ENCODE data around the gene NSUN5. TPM values are rescaled to one million over a fixed set of nuclear protein-coding genes. Genes with fewer than 3 reads are reported as not detected.
"Not testable (repeated sequence)": the region's sequence is repeated elsewhere in the genome, so short reads cannot be mapped to it uniquely, and the experiment has no call there.

The NSUN5 gene
- total and polyA plus RNA-seq, 2 donors (not counting 3 experiments of a cell fraction or from before 2014, with no cell fraction given): 4.1 to 6.8 TPM

DNA sequence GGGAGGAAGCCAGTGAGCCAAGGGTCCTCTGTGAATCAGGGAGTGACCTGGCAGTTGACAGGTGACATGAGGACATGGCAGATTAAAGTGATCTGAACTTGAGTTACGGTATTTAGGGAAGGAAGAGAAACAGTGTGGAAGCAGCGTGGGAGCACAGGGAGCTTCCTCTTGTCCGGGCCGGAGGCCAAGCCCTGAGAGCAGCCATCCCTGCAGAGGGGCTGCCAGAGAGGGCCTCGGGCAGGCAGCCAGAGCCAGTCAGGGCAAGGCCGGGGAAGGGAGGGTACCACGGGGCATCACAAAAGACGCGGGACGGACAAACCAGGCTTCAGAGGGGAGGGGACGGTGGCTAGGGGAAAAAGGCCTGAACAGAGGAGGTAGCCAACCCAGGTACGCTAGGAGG, 8.8 kb downstream of the NSUN5 start:
- H3K9ac ChIP-seq (replicated peaks; ENCODE audit: extremely low read depth, insufficient read depth, low read length); H3K36me3 ChIP-seq (ENCODE audit: control insufficient read depth in 2 of 2, extremely low read depth in 1 of 2, insufficient read depth in 2 of 2, low read length in 2 of 2); H4K20me1 ChIP-seq (replicated peaks; ENCODE audit: control insufficient read depth, extremely low read depth, insufficient read depth, low read length); H3K4me1 ChIP-seq (ENCODE audit: control insufficient read depth, extremely low read depth, insufficient read depth, low read length); POLR2A ChIA-PET; DNase-seq (ENCODE audit: low read depth, low spot score); FAIRE-seq; BruUV-seq (replicated peaks); H3K79me2 ChIP-seq (ENCODE audit: control insufficient read depth, insufficient read depth, low read length); dilution Hi-C loops (cut with MboI; ENCODE audit: extremely low pct_ligation_motif_present, low sequenced_read_pairs); H3K4me2 ChIP-seq (ENCODE audit: insufficient read depth, low read length); H3K9me3 ChIP-seq (replicated peaks; ENCODE audit: control insufficient read depth, insufficient read depth, low read length); H3K9me1 ChIP-seq (replicated peaks; ENCODE audit: control insufficient read depth, extremely low read depth, insufficient read depth, low read length); CTCF ChIA-PET; H2AFZ ChIP-seq (ENCODE audit: low read depth, low read length); H3K27me3 ChIP-seq (ENCODE audit: control insufficient read depth in 2 of 2, insufficient read depth in 2 of 2, low read length in 2 of 2); intact Hi-C loops (cut with micrococcal nuclease); H3K27ac ChIP-seq (ENCODE audit: insufficient read depth, low read depth, low read length); H3K4me3 ChIP-seq (replicated peaks in 1 of 3; ENCODE audit: insufficient read depth in 1 of 3, low read depth in 1 of 3, low read length in 3 of 3): not testable (repeated sequence)

DNA sequence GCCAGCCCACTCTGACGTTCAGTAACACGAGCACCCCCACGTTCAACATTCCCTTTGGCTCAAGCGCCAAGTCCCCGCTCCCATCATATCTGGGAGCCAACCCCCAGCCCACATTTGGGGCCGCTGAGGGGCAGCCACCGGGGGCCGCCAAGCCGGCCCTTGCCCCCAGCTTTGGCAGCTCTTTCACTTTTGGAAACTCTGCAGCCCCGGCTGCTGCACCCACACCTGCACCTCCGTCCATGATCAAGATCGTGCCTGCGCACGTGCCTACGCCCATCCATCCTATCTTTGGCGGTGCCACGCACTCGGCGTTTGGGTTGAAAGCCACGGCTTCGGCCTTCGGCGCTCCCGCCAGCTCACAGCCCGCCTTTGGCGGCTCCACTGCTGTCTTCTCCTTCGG, 10.9 kb downstream of the NSUN5 start:
- H3K9me3 ChIP-seq (replicated peaks; ENCODE audit: control insufficient read depth, insufficient read depth, low read length); BruUV-seq (replicated peaks); FAIRE-seq: not testable (repeated sequence)

DNA sequence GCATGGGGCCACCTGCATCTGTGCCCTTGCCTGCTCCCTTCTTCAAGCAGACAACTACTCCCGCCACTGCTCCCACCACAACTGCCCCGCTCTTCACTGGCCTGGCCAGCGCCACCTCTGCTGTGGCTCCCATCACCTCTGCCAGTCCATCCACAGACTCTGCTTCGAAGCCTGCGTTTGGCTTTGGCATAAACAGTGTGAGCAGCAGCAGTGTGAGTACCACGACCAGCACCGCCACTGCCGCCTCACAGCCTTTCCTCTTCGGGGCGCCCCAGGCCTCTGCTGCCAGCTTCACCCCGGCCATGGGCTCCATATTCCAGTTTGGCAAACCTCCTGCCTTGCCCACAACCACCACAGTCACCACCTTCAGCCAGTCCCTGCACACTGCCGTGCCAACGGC, 11.4 kb downstream of the NSUN5 start:
- H3K27ac ChIP-seq (ENCODE audit: insufficient read depth, low read depth, low read length); H3K79me2 ChIP-seq (ENCODE audit: control insufficient read depth, insufficient read depth, low read length); DNase-seq (ENCODE audit: low read depth, low spot score); CTCF ChIA-PET; dilution Hi-C loops (cut with MboI; ENCODE audit: extremely low pct_ligation_motif_present, low sequenced_read_pairs); H3K36me3 ChIP-seq (ENCODE audit: control insufficient read depth in 2 of 2, extremely low read depth in 1 of 2, insufficient read depth in 2 of 2, low read length in 2 of 2); H2AFZ ChIP-seq (ENCODE audit: low read depth, low read length); H3K4me1 ChIP-seq (ENCODE audit: control insufficient read depth, extremely low read depth, insufficient read depth, low read length); H3K9me3 ChIP-seq (replicated peaks; ENCODE audit: control insufficient read depth, insufficient read depth, low read length); H3K9ac ChIP-seq (replicated peaks; ENCODE audit: extremely low read depth, insufficient read depth, low read length); H3K27me3 ChIP-seq (ENCODE audit: control insufficient read depth in 2 of 2, insufficient read depth in 2 of 2, low read length in 2 of 2); FAIRE-seq; intact Hi-C loops (cut with micrococcal nuclease); POLR2A ChIA-PET; H3K4me3 ChIP-seq (replicated peaks in 1 of 3; ENCODE audit: insufficient read depth in 1 of 3, low read depth in 1 of 3, low read length in 3 of 3); H3K4me2 ChIP-seq (ENCODE audit: insufficient read depth, low read length); H3K9me1 ChIP-seq (replicated peaks; ENCODE audit: control insufficient read depth, extremely low read depth, insufficient read depth, low read length); H4K20me1 ChIP-seq (replicated peaks; ENCODE audit: control insufficient read depth, extremely low read depth, insufficient read depth, low read length): not testable (repeated sequence)
- BruUV-seq (replicated peaks): TSS peak; percentile 66

More for the DNA sequence above, 10.9 kb downstream of the NSUN5 start:
- DNase-seq (ENCODE audit: low read depth, low spot score); CTCF ChIA-PET; dilution Hi-C loops (cut with MboI; ENCODE audit: extremely low pct_ligation_motif_present, low sequenced_read_pairs); H3K9me1 ChIP-seq (replicated peaks; ENCODE audit: control insufficient read depth, extremely low read depth, insufficient read depth, low read length); intact Hi-C loops (cut with micrococcal nuclease); H3K4me3 ChIP-seq (replicated peaks in 1 of 3; ENCODE audit: insufficient read depth in 1 of 3, low read depth in 1 of 3, low read length in 3 of 3); H3K9ac ChIP-seq (replicated peaks; ENCODE audit: extremely low read depth, insufficient read depth, low read length); H4K20me1 ChIP-seq (replicated peaks; ENCODE audit: control insufficient read depth, extremely low read depth, insufficient read depth, low read length); H3K36me3 ChIP-seq (ENCODE audit: control insufficient read depth in 2 of 2, extremely low read depth in 1 of 2, insufficient read depth in 2 of 2, low read length in 2 of 2); POLR2A ChIA-PET; H3K4me1 ChIP-seq (ENCODE audit: control insufficient read depth, extremely low read depth, insufficient read depth, low read length); H3K79me2 ChIP-seq (ENCODE audit: control insufficient read depth, insufficient read depth, low read length); H2AFZ ChIP-seq (ENCODE audit: low read depth, low read length); H3K4me2 ChIP-seq (ENCODE audit: insufficient read depth, low read length); H3K27me3 ChIP-seq (ENCODE audit: control insufficient read depth in 2 of 2, insufficient read depth in 2 of 2, low read length in 2 of 2); H3K27ac ChIP-seq (ENCODE audit: insufficient read depth, low read depth, low read length): not testable (repeated sequence)

DNA sequence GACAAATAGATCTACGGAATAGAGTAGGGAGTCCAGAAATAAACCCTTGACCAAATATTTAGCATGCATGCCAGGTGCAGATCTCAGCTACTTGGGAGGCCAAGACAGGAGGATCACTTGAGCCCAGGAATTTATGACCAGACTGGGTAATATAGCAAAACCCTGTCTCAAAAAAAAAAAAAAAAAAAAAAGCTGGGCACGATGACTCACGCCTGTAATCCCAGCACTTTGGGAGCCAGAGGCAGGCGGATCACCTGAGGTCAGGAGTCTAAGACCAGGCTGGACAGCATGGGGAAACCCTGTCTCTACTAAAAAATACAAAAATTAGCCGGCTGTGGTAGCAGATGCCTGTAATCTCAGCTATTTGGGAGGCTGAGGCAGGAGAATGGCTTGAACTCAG, 31.4 kb downstream of the NSUN5 start:
- H2AFZ ChIP-seq (ENCODE audit: low read depth, low read length); DNase-seq (ENCODE audit: low read depth, low spot score); H3K79me2 ChIP-seq (ENCODE audit: control insufficient read depth, insufficient read depth, low read length); H3K4me3 ChIP-seq (replicated peaks in 1 of 3; ENCODE audit: insufficient read depth in 1 of 3, low read depth in 1 of 3, low read length in 3 of 3); H3K36me3 ChIP-seq (ENCODE audit: control insufficient read depth in 2 of 2, extremely low read depth in 1 of 2, insufficient read depth in 2 of 2, low read length in 2 of 2); dilution Hi-C loops (cut with MboI; ENCODE audit: extremely low pct_ligation_motif_present, low sequenced_read_pairs); FAIRE-seq; intact Hi-C loops (cut with micrococcal nuclease); H3K4me1 ChIP-seq (ENCODE audit: control insufficient read depth, extremely low read depth, insufficient read depth, low read length); CTCF ChIA-PET; H4K20me1 ChIP-seq (replicated peaks; ENCODE audit: control insufficient read depth, extremely low read depth, insufficient read depth, low read length); H3K9me1 ChIP-seq (replicated peaks; ENCODE audit: control insufficient read depth, extremely low read depth, insufficient read depth, low read length); POLR2A ChIA-PET; H3K9me3 ChIP-seq (replicated peaks; ENCODE audit: control insufficient read depth, insufficient read depth, low read length); H3K9ac ChIP-seq (replicated peaks; ENCODE audit: extremely low read depth, insufficient read depth, low read length); BruUV-seq (replicated peaks); H3K27me3 ChIP-seq (ENCODE audit: control insufficient read depth in 2 of 2, insufficient read depth in 2 of 2, low read length in 2 of 2); H3K4me2 ChIP-seq (ENCODE audit: insufficient read depth, low read length); H3K27ac ChIP-seq (ENCODE audit: insufficient read depth, low read depth, low read length): not testable (repeated sequence)
